ENCODE results near the gene ATP2B3.

The ATP2B3 gene

DNA sequence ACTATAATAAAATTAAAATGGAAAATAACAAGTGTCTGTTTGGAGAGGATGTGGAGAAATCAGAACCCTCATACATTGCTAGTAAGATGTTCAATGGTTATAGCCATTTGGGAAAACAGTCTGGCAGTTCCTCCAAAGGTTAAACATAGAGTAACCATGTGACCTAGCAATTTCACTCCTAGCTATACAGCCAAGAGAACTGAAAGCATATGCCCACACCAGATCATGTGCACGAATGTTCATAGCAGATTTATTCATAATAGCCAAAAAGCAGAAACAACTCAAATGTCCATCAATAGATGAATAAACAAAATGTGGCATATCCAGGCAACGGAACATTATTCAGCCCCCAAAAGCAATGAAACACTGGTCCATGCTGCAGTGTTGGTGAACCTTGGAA, 90.9 kb downstream of the ATP2B3 start:
- H3K4me1 ChIP-seq (ENCODE audit: control extremely low read depth in 1 of 4, control insufficient read depth in 4 of 4, insufficient read depth in 4 of 4, low read length in 3 of 4), result peaks cover 0 to 11% (median 1%) of the 10 kb centered on the region in 4 experiments
- no peak for DNase-seq
- ChIA-PET POLR2A (no interaction called here), CTCF (interaction anchor here (1.7 to 2.4 kb wide), 2 partner anchors 28 to 40 kb away, joined by 6 to 9 read pairs; no protein-coding TSS in a partner anchor)
- H3K9me3 ChIP-seq (ENCODE audit: control extremely low read depth in 1 of 5, control insufficient read depth in 4 of 5, insufficient read depth in 2 of 5, low read depth in 1 of 5, low read length in 4 of 5), result no peaks in the 10 kb centered on the region
- WGBS (ENCODE audit: insufficient coverage), result 86% methylated on average over 2 of the region's 2 CpGs
- H3K4me3 ChIP-seq (ENCODE audit: control insufficient read depth in 1 of 7, extremely low read depth in 1 of 7, insufficient read depth in 4 of 7, low read depth in 2 of 7, low read length in 6 of 7), result no peak overlapping the region
- peaks cover 0 to 27% (median 5%) of the 10 kb centered on the region in 5 experiments for H3K27me3 ChIP-seq (replicated peaks in 2 of 5; ENCODE audit: control insufficient read depth in 4 of 5, insufficient read depth in 5 of 5, low read length in 4 of 5)
- no peaks in the 10 kb centered on the region for H3K36me3 ChIP-seq (ENCODE audit: control insufficient read depth in 4 of 4, insufficient read depth in 4 of 4, low read length in 3 of 4)
- H3K27ac ChIP-seq (ENCODE audit: insufficient read depth in 1 of 2, low read depth in 1 of 2, low read length in 2 of 2, poor library complexity in 1 of 2, severe bottlenecking in 2 of 2), result no peak overlapping the region

- WGBS (ENCODE audit: insufficient coverage), result 100% methylated on average over 1 of the region's 4 CpGs
- Histone ChIP-seq H3K4me1 (ENCODE audit: control extremely low read depth in 1 of 4, control insufficient read depth in 4 of 4, insufficient read depth in 4 of 4, low read length in 3 of 4) (peaks cover 0 to 11% (median 1%) of the 10 kb centered on the region in 4 experiments), H3K27me3 (replicated peaks in 2 of 5; ENCODE audit: control insufficient read depth in 4 of 5, insufficient read depth in 5 of 5, low read length in 4 of 5) (peaks cover 0 to 31% (median 5%) of the 10 kb centered on the region in 5 experiments), H3K9me3 (ENCODE audit: control extremely low read depth in 1 of 5, control insufficient read depth in 4 of 5, insufficient read depth in 2 of 5, low read depth in 1 of 5, low read length in 4 of 5) (peaks cover 0 to 2% (median 0%) of the 10 kb centered on the region in 5 experiments), H3K4me3 (ENCODE audit: control insufficient read depth in 1 of 7, extremely low read depth in 1 of 7, insufficient read depth in 4 of 7, low read depth in 2 of 7, low read length in 6 of 7) (no peak overlapping the region), H3K36me3 (ENCODE audit: control insufficient read depth in 4 of 4, insufficient read depth in 4 of 4, low read length in 3 of 4) (no peaks in the 10 kb centered on the region), H3K27ac (ENCODE audit: insufficient read depth in 1 of 2, low read depth in 1 of 2, low read length in 2 of 2, poor library complexity in 1 of 2, severe bottlenecking in 2 of 2) (no peak overlapping the region)
- POLR2A ChIA-PET, result no interaction called here
- no peak for DNase-seq
- CTCF ChIA-PET, result interaction anchor here (0.7 to 2.4 kb wide), 13 partner anchors 8 to 59 kb away, joined by 3 to 14 read pairs (median 3); no protein-coding TSS in a partner anchor
These were observed 91.4 kb downstream of the ATP2B3 start for GRCh38 chrX:153608806-153609205.

- H3K27me3 ChIP-seq (replicated peaks in 2 of 5; ENCODE audit: control insufficient read depth in 4 of 5, insufficient read depth in 5 of 5, low read length in 4 of 5), result peaks cover 0 to 35% (median 5%) of the 10 kb centered on the region in 5 experiments
- no peaks in the 10 kb centered on the region for H3K36me3 ChIP-seq (ENCODE audit: control insufficient read depth in 4 of 4, insufficient read depth in 4 of 4, low read length in 3 of 4)
- H3K4me1 ChIP-seq (ENCODE audit: control extremely low read depth in 1 of 4, control insufficient read depth in 4 of 4, insufficient read depth in 4 of 4, low read length in 3 of 4), result peaks cover 0 to 11% (median 1%) of the 10 kb centered on the region in 4 experiments
- no peak overlapping the region for H3K27ac ChIP-seq (ENCODE audit: insufficient read depth in 1 of 2, low read depth in 1 of 2, low read length in 2 of 2, poor library complexity in 1 of 2, severe bottlenecking in 2 of 2)
- CTCF ChIA-PET, result interaction anchor here (0.7 to 2.5 kb wide), 20 partner anchors 10 to 97 kb away, joined by 3 to 14 read pairs (median 4); partner anchors contain the start of gene DUSP9
- 35% methylated on average over 57 of the region's 63 CpGs for WGBS (ENCODE audit: insufficient coverage)
- peaks cover 0 to 10% (median 0%) of the 10 kb centered on the region in 5 experiments for H3K9me3 ChIP-seq (ENCODE audit: control extremely low read depth in 1 of 5, control insufficient read depth in 4 of 5, insufficient read depth in 2 of 5, low read depth in 1 of 5, low read length in 4 of 5)
- DNase-seq, result peak; percentile 64 to 80 (median 73)
- POLR2A ChIA-PET, result interaction anchor here (0.6 kb wide), 1 partner anchor 88 kb away, joined by 3 read pairs; no protein-coding TSS in a partner anchor
- H3K4me3 ChIP-seq (ENCODE audit: control insufficient read depth in 1 of 7, extremely low read depth in 1 of 7, insufficient read depth in 4 of 7, low read depth in 2 of 7, low read length in 6 of 7), result peak overlapping the region in 5 of 7 experiments; percentile 31 to 75 (median 53)
These were observed 92.7 kb downstream of the ATP2B3 start for GRCh38 chrX:153609917-153610835.

GRCh38 chrX:153610836-153611213, 93.4 kb downstream of the ATP2B3 start:
- H3K36me3 ChIP-seq (ENCODE audit: control insufficient read depth in 4 of 4, insufficient read depth in 4 of 4, low read length in 3 of 4), result no peaks in the 10 kb centered on the region
- no peak for DNase-seq
- H3K27ac ChIP-seq (ENCODE audit: insufficient read depth in 1 of 2, low read depth in 1 of 2, low read length in 2 of 2, poor library complexity in 1 of 2, severe bottlenecking in 2 of 2), result no peak overlapping the region
- ChIA-PET CTCF (interaction anchor here (0.7 to 2.5 kb wide), 7 partner anchors 19 to 51 kb away, joined by 3 to 9 read pairs (median 4); no protein-coding TSS in a partner anchor), POLR2A (no interaction called here)
- peaks cover 0 to 35% (median 5%) of the 10 kb centered on the region in 5 experiments for H3K27me3 ChIP-seq (replicated peaks in 2 of 5; ENCODE audit: control insufficient read depth in 4 of 5, insufficient read depth in 5 of 5, low read length in 4 of 5)
- peaks cover 0 to 10% (median 0%) of the 10 kb centered on the region in 5 experiments for H3K9me3 ChIP-seq (ENCODE audit: control extremely low read depth in 1 of 5, control insufficient read depth in 4 of 5, insufficient read depth in 2 of 5, low read depth in 1 of 5, low read length in 4 of 5)
- H3K4me1 ChIP-seq (ENCODE audit: control extremely low read depth in 1 of 4, control insufficient read depth in 4 of 4, insufficient read depth in 4 of 4, low read length in 3 of 4), result peaks cover 0 to 11% (median 1%) of the 10 kb centered on the region in 4 experiments
- 92% methylated on average over 9 of the region's 9 CpGs for WGBS (ENCODE audit: insufficient coverage)
- H3K4me3 ChIP-seq (ENCODE audit: control insufficient read depth in 1 of 7, extremely low read depth in 1 of 7, insufficient read depth in 4 of 7, low read depth in 2 of 7, low read length in 6 of 7), result peak overlapping the region in 1 of 7 experiments; percentile 75

- ChIA-PET POLR2A (no interaction called here), CTCF (interaction anchor here (0.7 to 2.5 kb wide), 8 partner anchors 11 to 58 kb away, joined by 3 to 7 read pairs (median 4); no protein-coding TSS in a partner anchor)
- no peak overlapping the region for H3K27ac ChIP-seq (ENCODE audit: insufficient read depth in 1 of 2, low read depth in 1 of 2, low read length in 2 of 2, poor library complexity in 1 of 2, severe bottlenecking in 2 of 2)
- H3K4me3 ChIP-seq (ENCODE audit: control insufficient read depth in 1 of 7, extremely low read depth in 1 of 7, insufficient read depth in 4 of 7, low read depth in 2 of 7, low read length in 6 of 7), result no peak overlapping the region
- DNase-seq, result no peak
- H3K9me3 ChIP-seq (ENCODE audit: control extremely low read depth in 1 of 5, control insufficient read depth in 4 of 5, insufficient read depth in 2 of 5, low read depth in 1 of 5, low read length in 4 of 5), result peaks cover 0 to 10% (median 0%) of the 10 kb centered on the region in 5 experiments
- H3K27me3 ChIP-seq (replicated peaks in 2 of 5; ENCODE audit: control insufficient read depth in 4 of 5, insufficient read depth in 5 of 5, low read length in 4 of 5), result peaks cover 0 to 42% (median 3%) of the 10 kb centered on the region in 5 experiments
- H3K4me1 ChIP-seq (ENCODE audit: control extremely low read depth in 1 of 4, control insufficient read depth in 4 of 4, insufficient read depth in 4 of 4, low read length in 3 of 4), result peaks cover 0 to 11% (median 1%) of the 10 kb centered on the region in 4 experiments
- no peaks in the 10 kb centered on the region for H3K36me3 ChIP-seq (ENCODE audit: control insufficient read depth in 4 of 4, insufficient read depth in 4 of 4, low read length in 3 of 4)
- WGBS (ENCODE audit: insufficient coverage), result 89% methylated on average over 7 of the region's 14 CpGs
These were observed 94.1 kb downstream of the ATP2B3 start for GRCh38 chrX:153611298-153612095.

DNA sequence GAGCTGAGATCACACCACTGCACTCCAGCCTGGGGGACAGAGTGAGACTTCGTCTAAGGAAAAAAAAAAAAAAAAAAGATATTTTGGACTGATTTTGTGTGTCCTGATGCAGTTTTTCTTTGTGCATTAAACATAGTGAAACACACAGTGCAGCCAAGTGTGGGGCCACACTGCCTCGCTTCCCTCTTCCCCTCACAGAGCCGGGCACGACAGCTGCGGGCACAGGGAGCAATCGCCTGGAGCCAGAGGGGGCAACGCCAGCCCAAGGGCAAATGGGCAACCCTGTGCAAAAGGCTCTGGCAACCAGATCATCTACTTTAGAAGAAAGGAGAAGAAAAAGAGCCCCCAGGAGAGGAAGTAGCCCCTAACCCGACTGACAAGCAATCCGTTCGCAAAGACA, 95.0 kb downstream of the ATP2B3 start:
- ChIA-PET CTCF (interaction anchor here (0.7 to 2.5 kb wide), 5 partner anchors 10 to 57 kb away, joined by 3 to 7 read pairs (median 4); no protein-coding TSS in a partner anchor), POLR2A (no interaction called here)
- Histone ChIP-seq H3K36me3 (ENCODE audit: control insufficient read depth in 4 of 4, insufficient read depth in 4 of 4, low read length in 3 of 4) (no peaks in the 10 kb centered on the region), H3K4me3 (ENCODE audit: control insufficient read depth in 1 of 7, extremely low read depth in 1 of 7, insufficient read depth in 4 of 7, low read depth in 2 of 7, low read length in 6 of 7) (no peak overlapping the region), H3K9me3 (ENCODE audit: control extremely low read depth in 1 of 5, control insufficient read depth in 4 of 5, insufficient read depth in 2 of 5, low read depth in 1 of 5, low read length in 4 of 5) (peaks cover 0 to 10% (median 0%) of the 10 kb centered on the region in 5 experiments), H3K27me3 (replicated peaks in 2 of 5; ENCODE audit: control insufficient read depth in 4 of 5, insufficient read depth in 5 of 5, low read length in 4 of 5) (peaks cover 0 to 50% (median 4%) of the 10 kb centered on the region in 5 experiments), H3K27ac (ENCODE audit: insufficient read depth in 1 of 2, low read depth in 1 of 2, low read length in 2 of 2, poor library complexity in 1 of 2, severe bottlenecking in 2 of 2) (no peak overlapping the region), H3K4me1 (ENCODE audit: control extremely low read depth in 1 of 4, control insufficient read depth in 4 of 4, insufficient read depth in 4 of 4, low read length in 3 of 4) (peaks cover 0 to 11% (median 1%) of the 10 kb centered on the region in 4 experiments)
- DNase-seq, result no peak
- 91% methylated on average over 8 of the region's 10 CpGs for WGBS (ENCODE audit: insufficient coverage)
